GM18520 (cell line): ENCODE results near the gene MYL6B.
A peak's percentile ranks its signal among the peaks of the same experiment; 100 is the strongest.
"Not testable (repeated sequence)": the region's sequence is repeated elsewhere in the genome, so short reads cannot be mapped to it uniquely, and the experiment has no call there.

ENCODE experiments used
- ATAC-seq: cut with Tn5 transposase; IDR thresholded peaks from one replicate; pipeline ENCODE4 v1.9.1; 2021; ENCODE audit not compliant: unreplicated experiment

Gene MYL6B

DNA sequence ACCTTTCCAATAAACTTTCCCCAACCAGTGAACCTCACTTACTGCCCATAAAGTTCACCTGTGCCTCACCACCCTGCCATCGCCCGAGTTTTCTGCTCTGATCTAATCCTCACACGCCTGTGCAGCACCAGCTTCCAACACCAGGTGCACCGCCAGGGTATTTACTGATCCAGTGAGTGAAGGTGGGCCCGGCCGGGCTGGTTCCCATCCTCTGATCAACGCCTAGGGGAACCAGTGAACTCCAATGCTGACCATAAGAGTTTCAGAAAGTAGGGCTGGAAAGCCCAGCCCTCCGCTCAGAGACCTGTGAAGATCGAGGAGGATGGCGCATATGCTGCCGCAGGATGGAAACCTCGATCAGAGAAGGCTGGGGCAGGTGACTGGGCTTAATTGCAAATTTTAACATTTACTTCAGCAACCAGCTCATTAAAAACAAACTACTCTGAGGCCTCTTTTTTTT, 685 bp upstream of the MYL6B start:
- ATAC-seq: peak; percentile 30

DNA sequence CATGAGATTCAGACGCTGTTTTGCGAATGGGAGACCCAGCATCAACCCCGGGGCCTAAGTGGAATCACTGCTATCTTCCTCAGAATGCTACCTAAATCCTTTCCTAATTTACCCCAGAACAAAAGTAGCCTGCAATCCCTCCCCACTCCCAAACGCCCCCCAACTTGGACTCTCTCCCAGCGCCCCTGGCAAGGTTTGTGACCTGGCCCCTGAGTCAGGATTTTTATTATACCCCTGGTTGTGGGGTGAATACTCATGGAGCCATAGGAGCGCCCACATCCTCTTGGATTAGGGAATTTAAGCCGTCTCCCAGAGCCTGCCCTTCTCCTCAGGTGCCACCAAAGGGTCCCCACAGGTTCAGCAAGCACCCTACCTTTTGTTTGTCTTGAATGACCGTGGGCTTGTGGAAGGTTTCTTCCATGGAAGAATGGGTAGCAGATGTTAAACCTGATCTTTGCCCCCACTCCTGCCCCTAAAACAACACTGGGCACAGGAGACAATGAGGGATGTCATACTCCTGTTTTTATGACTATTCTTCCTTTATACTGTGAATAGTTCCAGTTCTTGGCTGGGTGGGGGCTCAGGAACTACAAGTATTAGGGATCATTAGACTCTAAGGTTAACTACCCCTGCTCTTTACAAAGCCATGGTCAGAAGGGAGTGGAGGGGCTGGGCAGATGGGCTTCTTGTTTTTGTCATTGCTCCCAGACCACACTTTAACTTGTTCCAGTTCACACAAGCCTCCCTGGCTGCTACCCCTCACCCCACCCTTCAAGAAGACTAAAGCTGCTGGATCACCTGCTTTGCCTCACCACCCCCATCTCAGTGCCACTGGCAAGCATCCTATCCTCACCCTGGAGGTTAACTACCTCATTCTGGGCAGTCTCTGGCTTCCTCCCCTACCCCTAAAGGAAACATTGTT, 630 bp downstream of the MYL6B start:
- no peak for ATAC-seq

DNA sequence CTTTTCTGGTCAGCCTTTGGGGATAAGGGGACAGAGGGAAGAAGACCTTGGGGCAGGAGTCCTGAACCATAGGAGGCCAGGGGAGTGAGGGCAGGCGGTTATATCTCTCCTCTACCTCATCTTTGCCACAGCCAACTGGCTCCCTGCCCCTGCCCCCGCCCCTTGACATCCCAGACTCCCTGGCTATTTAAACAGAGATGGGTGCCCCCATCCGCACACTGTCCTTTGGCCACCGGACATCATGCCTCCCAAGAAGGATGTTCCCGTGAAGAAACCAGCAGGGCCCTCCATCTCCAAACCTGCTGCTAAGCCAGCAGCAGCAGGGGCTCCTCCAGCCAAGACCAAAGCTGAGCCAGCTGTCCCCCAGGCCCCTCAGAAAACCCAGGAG, 1.3 kb downstream of the MYL6B start:
- ATAC-seq: no peak

DNA sequence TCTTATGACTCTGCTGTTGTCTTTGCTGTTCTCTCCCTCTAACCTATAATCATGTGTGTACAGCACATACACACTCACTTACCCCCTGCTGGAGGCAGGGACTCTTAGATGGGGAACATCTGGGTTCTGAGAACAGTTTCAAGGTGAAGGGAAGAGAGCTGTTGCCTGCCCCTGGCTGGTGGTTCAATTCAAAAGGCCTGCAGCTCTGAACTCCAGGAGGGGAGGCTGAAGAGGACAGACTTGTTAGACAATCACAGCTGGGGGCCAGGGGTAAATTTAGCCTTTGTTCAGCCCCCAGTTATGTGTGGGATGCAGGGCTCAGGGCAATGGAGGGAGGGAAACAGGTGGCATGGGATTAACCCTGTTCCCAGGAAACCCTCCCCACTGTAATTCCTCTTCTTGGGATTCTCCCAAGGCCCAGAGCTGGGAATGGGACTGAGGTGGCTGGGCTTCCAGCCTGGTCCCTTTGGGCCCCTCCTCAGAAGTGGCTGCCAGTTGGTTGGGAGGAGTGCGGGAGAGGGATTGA, 1.9 kb downstream of the MYL6B start:
- ATAC-seq: no peak

DNA sequence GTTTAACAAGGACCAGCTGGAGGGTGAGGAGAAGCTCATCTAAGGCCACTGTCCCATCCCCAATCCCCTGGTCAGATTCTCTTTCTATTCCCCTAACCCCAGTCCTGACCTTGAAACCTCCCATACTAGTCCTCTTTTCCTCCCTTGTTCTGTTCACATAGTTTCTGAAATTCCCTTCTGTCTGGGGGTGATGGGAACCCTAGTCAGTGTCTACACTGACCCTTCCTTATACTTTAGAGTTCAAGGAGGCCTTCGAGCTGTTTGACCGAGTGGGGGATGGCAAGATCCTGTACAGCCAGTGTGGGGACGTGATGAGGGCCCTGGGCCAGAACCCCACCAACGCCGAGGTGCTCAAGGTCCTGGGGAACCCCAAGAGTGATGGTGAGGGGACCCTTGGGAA, 2.4 kb downstream of the MYL6B start:
- ATAC-seq: no peak

DNA sequence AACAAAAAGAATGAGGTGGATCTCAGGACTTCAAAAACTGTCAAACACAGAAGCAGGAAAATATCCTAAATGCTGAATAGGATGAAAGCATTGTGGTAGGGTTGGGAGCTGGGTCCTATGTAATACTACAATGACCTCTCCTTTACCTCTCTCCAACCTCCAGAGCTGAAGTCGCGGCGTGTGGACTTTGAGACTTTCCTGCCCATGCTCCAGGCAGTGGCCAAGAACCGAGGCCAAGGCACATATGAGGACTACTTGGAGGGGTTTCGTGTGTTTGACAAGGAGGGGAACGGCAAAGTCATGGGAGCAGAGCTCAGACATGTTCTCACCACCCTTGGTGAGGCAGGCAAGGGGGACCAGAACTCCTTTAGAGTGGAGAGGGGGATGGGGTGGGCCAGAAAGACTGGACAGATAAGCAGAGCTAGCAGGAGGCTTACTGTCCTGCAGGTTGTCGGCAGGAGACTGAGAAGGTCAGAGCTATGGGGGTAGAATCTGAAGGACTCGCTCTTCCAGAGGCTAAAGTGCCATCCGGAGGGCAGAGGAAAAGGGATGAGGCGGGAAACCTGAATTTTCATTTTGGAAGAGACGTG, 3.0 kb downstream of the MYL6B start:
- no peak for ATAC-seq

DNA sequence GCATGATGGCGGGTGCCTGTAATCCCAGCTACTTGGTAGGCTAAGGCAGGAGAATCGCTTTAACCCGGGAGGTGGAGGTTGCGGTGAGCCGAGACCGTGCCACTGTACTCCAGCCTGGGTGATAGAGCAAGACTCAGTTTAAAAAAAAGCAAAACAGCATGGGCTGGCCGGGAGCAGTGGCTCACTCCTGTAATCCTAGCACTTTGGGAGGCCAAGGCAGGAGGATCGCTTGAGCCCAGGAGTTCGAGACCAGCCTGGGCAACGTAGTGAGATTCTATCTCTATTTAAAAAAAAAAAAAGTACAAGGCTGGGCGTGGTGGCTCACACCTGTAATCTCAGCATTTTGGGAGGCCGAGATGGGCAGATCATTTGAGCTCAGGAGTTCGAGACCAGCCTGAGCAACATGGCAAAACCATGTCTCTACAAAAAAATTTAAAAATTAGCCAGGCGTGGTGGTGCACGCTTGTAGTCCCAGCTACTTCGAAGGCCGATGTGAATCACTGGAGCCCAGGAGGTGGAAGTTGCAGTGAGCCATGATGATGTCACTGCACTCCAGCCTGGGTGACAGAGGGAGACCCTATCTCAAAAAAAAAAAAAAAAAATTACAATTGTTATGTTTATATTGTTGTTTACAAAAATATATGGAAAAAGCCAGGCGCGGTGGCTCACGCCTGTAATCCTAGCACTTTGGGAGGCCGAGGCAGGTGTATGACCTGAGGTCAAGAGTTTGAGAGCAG, 4.2 kb downstream of the MYL6B start:
- ATAC-seq: not testable (repeated sequence)

DNA sequence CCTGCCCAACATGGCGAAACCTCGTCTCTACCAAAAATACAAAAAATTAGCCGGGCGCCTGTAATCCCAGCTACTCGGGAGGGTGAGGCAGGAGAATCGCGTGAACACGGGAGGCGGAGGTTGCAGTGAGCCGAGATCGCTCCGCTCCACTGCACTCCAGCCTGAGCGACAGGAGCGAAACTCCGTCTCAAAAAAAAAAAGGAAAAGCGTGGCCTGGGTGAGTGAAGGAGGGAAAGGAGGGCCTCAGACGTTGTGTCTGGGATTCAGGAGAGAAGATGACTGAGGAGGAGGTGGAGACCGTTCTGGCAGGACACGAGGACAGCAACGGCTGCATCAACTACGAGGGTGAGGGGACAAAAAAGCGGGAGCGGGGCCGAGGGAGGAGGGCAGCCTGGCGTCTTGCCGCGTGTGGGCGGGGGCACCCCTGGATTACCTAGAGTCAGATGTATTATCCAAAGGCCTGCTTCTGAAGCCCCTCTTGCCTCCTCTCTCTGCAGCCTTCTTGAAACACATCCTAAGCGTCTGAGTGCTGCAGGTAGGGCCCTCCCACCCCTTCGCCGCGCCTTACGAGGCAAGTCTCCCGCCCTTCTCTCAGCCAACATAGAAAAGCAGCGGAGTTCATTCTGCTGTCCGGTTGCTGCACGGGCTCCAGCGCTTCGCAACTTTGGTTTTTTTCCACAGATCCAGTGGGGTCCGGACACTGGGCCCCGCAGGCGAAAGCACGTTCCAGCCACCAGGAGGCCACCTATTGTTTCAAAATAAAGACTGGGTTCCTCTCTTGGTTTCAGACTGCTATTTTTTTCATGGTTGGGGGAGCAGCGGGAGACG, 5.0 kb downstream of the MYL6B start:
- peak; percentile 14 for ATAC-seq

DNA sequence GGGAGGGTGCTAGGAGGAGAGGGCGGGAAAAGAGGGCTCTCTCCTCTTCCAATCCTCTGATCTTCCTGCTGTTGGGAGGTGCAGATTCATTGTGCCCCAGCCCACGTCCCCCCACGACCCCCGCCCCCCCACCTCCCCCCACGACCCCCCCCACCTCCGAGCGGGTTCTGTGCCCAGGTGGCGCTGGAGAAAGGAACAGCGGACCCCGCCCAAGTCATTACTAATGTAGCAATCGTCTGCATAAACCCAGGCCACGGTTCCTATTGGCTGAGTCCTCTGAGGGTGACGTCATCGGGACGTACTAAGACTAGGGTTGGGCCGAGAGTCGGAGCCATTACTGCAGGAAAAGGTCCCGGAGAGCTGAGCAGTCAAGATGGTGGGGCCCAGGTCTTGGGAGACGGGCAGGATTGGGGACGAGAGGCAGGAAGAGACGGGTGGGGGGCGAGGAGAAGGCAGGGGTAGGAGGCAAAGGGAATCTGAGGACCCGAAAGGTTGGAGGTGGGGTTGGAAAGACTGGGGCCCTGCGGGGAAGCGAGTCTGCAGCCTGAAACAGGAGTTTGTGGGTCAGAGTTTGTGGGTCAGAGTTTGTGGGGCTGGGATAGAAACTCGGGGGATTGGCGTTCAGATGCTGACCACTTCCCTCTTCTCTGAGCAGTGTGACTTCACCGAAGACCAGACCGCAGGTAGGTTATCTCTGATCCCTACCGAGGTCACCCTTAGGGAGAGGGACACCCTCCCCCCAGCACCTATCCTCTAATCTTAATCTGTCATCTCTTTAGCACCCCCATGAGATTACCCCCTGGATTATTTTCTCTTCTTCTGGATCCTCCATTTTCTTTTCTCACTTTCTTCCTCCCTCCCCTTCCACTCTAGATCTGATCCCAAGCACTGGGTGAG, 5.9 kb downstream of the MYL6B start, which contains the start of gene MYL6:
TSS of gene MYL6 (plus strand) at position 331 of the 897 bp plus-strand sequence. CDS start at position 374, 43 bp downstream.
- peak; percentile 79 for ATAC-seq

DNA sequence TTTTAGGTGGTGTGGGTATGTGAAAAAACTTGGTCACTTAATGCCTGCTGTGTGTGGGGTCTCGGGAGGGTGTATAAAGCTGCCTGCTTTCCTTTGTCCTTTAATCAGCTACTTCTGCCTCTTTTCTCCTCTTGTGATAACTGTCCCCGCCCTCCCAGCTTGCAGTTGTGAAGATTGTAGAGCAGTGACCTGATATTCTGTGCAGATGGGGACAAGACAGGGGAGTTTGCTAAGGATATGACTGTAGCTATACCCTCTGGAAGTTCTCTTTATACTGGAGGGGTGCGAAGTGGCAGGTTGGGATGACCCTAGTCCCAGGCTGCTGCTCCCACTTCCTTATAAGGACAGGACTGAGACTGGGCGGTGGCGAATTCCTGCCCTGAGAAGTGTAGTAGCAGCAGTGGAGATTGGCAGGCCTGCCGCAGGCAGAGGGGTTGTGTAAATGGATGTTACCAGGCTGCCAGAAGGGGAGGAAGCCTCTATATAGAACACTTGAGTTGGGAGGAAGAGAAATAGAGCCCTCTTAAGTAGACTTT, 6.6 kb downstream of the MYL6B start:
- ATAC-seq: no peak

DNA sequence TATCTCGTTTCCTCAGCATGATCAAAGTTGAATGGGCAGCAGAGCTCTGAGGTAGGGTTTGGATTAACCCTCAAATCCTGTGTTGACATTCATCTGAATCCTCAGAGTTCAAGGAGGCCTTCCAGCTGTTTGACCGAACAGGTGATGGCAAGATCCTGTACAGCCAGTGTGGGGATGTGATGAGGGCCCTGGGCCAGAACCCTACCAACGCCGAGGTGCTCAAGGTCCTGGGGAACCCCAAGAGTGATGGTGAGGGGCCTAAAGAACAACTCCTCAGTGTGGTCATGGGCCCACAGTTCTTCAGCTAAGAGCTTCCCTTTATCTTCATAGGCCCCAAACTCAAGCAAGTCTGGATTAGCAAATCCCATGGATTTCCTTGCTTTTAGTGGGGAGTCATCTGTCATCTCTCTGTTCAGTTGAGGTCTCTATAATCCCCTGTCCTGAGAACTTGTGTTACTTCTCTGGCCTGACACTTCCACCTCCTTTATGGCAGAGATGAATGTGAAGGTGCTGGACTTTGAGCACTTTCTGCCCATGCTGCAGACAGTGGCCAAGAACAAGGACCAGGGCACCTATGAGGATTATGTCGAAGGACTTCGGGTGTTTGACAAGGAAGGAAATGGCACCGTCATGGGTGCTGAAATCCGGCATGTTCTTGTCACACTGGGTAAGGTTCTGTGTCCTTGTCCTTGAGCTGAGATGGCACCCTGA, 7.2 kb downstream of the MYL6B start:
- ATAC-seq: no peak

DNA sequence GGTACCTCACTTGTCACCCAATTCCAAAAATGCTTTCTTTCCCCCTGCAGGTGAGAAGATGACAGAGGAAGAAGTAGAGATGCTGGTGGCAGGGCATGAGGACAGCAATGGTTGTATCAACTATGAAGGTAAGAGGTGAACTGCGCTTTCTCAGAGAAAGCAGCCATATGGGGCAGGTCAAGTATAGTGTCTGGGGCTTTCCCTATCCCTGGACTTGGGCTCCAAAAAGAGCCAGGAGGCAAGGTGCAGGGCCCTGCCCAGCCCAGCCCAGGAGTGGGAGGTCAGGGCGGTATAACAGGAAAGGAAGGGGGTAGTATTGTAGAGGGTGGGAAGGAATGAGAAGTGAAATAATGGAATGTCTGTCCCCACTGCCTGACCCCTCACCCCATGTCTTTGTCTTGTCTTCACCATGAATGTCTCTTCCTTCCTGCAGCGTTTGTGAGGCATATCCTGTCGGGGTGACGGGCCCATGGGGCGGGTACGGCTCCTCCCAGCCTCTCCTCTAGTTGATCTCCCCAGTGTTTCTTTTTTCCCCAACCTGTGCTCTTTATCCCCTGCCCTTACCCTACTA, 7.9 kb downstream of the MYL6B start:
- no peak for ATAC-seq

DNA sequence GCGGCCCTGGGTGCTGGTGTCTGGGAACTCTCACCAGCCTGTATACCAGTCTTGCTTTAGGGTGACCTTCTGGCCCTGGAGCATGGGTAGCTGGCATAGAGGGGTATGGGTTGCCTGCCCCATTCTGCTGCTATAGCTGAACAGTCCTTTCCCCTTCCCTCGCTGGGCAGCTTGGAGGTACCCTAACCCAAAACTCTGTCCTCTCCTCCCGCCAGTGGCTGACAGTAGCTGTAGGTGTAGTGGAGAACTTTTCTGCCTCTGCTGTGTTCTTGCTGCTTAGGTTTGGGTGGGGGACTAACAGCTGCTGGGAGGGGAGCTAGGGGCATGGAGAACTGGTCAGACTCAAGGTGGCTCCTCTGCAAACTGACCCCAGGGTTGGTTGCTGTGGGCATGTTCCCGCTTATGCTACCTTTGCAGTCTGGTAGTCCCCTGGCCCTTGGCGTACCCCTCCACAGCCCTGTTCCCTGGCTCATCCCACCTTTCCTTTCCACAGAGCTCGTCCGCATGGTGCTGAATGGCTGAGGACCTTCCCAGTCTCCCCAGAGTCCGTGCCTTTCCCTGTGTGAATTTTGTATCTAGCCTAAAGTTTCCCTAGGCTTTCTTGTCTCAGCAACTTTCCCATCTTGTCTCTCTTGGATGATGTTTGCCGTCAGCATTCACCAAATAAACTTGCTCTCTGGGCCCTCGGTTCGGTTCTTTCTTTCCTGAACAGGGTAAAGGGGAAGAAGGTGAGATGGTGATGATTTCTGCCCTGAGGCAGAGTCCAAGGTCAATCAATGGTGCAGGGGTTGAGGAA, 8.7 kb downstream of the MYL6B start:
- no peak for ATAC-seq

DNA sequence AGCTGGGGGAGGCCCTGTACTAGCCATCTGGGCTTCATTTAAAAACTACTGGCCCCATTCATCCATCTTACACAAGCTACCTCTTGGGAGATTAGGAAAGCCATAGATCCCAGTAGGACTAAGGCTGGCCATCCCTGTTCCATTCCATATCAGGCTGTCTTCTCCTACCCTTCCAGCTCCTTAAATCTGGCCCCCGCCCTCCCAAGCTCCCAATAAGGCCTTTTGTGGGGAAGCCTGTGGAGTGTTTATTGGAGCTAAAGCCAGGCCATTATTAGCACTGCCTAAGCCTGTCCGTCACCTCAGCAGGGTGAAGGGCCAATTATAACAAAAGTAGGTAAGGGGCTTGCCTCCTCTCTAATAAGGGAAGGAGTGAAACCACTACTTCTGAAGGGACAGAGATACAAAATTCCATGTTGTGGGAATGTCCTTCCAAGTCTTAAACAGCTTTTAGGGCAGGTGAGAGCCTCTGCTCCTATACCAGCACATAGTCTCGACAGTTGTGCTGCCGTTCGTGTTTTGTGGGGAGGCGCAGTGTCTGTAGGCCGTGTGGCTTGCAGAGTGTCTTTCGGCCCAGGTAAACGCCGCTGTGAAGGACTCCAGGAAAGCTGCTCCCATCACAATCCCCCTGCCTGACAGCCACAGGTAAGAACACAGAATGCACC, 9.4 kb downstream of the MYL6B start:
- ATAC-seq: no peak

DNA sequence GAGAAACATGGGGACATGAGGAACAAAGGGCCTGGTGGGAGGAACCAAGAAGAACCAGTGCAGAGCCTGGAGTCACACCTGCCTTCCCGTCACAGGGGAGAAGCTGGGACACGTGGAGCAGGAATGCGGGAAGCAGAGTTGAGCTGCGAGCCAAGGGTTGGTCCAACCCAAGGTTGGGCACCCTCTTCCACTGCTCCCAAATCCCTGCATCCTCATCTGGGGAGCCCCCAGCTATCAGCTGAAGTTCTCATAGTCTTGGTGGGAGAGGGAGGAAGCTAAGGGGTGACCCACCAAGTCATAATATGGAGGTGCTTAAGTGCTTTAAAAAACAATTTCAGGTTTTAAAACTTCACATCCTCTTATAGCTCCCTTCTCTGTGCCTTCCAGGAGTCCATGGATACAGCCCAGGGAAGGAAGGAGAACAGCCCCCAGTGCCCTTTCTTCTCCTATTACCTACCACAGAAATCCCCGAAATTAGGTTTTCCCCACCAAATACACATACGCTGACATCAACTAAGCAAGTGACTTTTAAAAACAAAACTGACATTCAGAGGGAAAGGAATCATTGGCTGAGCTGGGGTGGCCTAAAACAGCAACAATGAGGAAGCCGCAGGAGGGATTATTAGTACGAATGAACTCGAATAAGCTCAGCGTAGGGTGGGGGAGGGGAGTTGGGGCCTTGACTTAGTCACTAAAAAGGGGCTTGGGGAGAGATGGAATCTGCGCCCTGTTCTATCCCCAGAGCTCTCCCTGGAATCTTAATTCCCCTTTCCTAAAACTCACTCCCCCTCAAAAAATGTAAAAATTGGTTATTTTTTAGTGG, 10.3 kb downstream of the MYL6B start:
- no peak for ATAC-seq
